Natural killer cell treated with Interleukin-12 subunit alpha and Interleukin-12 subunit beta and Interleukin-15 and Interleukin-18, amount 100 ng/mL, for 72 hours (primary cell): Measurements from ENCODE around the gene TBX5. TPM values are rescaled to one million over a fixed set of nuclear protein-coding genes. Genes with fewer than 3 reads are reported as not detected.

Experiments
- ATAC-seq, 2 donors: fragments of 150-1000 bp; cut with Tn5 transposase in 1 of 2; sonication (Bioruptor Pico), chemical (Tn5 transposase) in 1 of 2; 2 replicates each; pipeline ENCODE4 v1.10.0; 2021
- DNase-seq: peaks from one replicate; pipeline ENCODE4 v3.0.0; 2022; ENCODE audit warnings: low spot score
- H3K27ac Mint-ChIP-seq, 2 donors: 1 replicate in 1 of 2; 2 replicates in 1 of 2; pipeline ENCODE4 v1.8.0; 2022; ENCODE audit warnings: mixed read lengths in 2 of 2, mild to moderate bottlenecking in 1 of 2, moderate library complexity in 1 of 2
- H3K27me3 Mint-ChIP-seq, 2 donors: 1 replicate in 1 of 2; 2 replicates in 1 of 2; pipeline ENCODE4 v1.8.0; 2022; ENCODE audit warnings: mixed read lengths in 2 of 2
- H3K36me3 Mint-ChIP-seq: one replicate; pipeline ENCODE4 v1.8.0; 2022; ENCODE audit warnings: mixed read lengths
- H3K4me1 Mint-ChIP-seq, 2 donors: 1 replicate in 1 of 2; 2 replicates in 1 of 2; pipeline ENCODE4 v1.8.0; 2022; ENCODE audit warnings: low read depth in 2 of 2, mixed read lengths in 2 of 2, mild to moderate bottlenecking in 1 of 2
- H3K4me3 Mint-ChIP-seq: one replicate; pipeline ENCODE4 v1.8.0; 2022; ENCODE audit warnings: mixed read lengths
- H3K9me3 Mint-ChIP-seq: 2 replicates; pipeline ENCODE4 v1.8.0; 2022; ENCODE audit warnings: mixed read lengths
- total RNA-seq, 2 donors: library from RNA; stranded (reverse); gene quantifications; one replicate each; pipeline ENCODE4 v1.2.3, GENCODE V29; 2022

The TBX5 gene
- total RNA-seq, 2 donors from 2014 or later = not detected

- peaks cover 0 to 3% of the 10 kb centered on the region in 2 donors for H3K4me1 Mint-ChIP-seq
- ATAC-seq (no peak), DNase-seq (no peak)
- H3K4me3 Mint-ChIP-seq = no peak overlapping the region
- H3K9me3 Mint-ChIP-seq = no peaks in the 10 kb centered on the region
- peaks cover 68 to 87% of the 10 kb centered on the region in 2 donors for H3K27me3 Mint-ChIP-seq
- no peaks in the 10 kb centered on the region for H3K36me3 Mint-ChIP-seq
- no peak overlapping the region for H3K27ac Mint-ChIP-seq
Observed at GRCh38 chr12:114406316-114406983, 506 bp upstream of the TBX5 start.

- Mint-ChIP-seq H3K36me3 (no peaks in the 10 kb centered on the region), H3K4me3 (no peak overlapping the region), H3K9me3 (no peaks in the 10 kb centered on the region), H3K4me1 (peaks cover 0 to 3% of the 10 kb centered on the region in 2 donors), H3K27me3 (peaks cover 59 to 77% of the 10 kb centered on the region in 2 donors), H3K27ac (no peak overlapping the region)
- no peak for ATAC-seq
- no peak for DNase-seq
Observed at GRCh38 chr12:114404926-114405518, 922 bp downstream of the TBX5 start.

- ATAC-seq (no peak), DNase-seq (no peak)
- Mint-ChIP-seq H3K4me1 (peaks cover 0 to 3% of the 10 kb centered on the region in 2 donors), H3K4me3 (no peak overlapping the region), H3K9me3 (no peaks in the 10 kb centered on the region), H3K36me3 (no peaks in the 10 kb centered on the region), H3K27me3 (peaks cover 56 to 74% of the 10 kb centered on the region in 2 donors), H3K27ac (no peak overlapping the region)
Observed at GRCh38 chr12:114404083-114404925, 1.6 kb downstream of the TBX5 start.

- ATAC-seq (no peak), DNase-seq (no peak)
- Mint-ChIP-seq H3K27me3 (peaks cover 56 to 74% of the 10 kb centered on the region in 2 donors), H3K27ac (no peak overlapping the region), H3K4me1 (peaks cover 0 to 1% of the 10 kb centered on the region in 2 donors), H3K4me3 (no peak overlapping the region), H3K9me3 (no peaks in the 10 kb centered on the region), H3K36me3 (no peaks in the 10 kb centered on the region)
Observed at GRCh38 chr12:114403690-114404066, 2.3 kb downstream of the TBX5 start.

- ATAC-seq (peak in 1 of 2 donors; percentile 8), DNase-seq (no peak)
- Mint-ChIP-seq H3K27ac (no peak overlapping the region), H3K4me1 (no peaks in the 10 kb centered on the region), H3K27me3 (peaks cover 54 to 73% of the 10 kb centered on the region in 2 donors), H3K36me3 (no peaks in the 10 kb centered on the region), H3K4me3 (no peak overlapping the region), H3K9me3 (no peaks in the 10 kb centered on the region)
Observed at GRCh38 chr12:114403011-114403689, 2.8 kb downstream of the TBX5 start.

GRCh38 chr12:114402084-114402717 lies 3.7 kb downstream of the TBX5 start:
- DNase-seq (no peak), ATAC-seq (no peak)
- Mint-ChIP-seq H3K4me1 (no peaks in the 10 kb centered on the region), H3K27me3 (peaks cover 56 to 73% of the 10 kb centered on the region in 2 donors), H3K27ac (no peak overlapping the region), H3K4me3 (no peak overlapping the region), H3K36me3 (no peaks in the 10 kb centered on the region), H3K9me3 (no peaks in the 10 kb centered on the region)

- no peaks in the 10 kb centered on the region for H3K36me3 Mint-ChIP-seq
- DNase-seq = no peak
Observed at GRCh38 chr12:114401328-114402083, 4.4 kb downstream of the TBX5 start.

GRCh38 chr12:114400925-114401324 lies 5.0 kb downstream of the TBX5 start:
- Mint-ChIP-seq H3K27ac (no peak overlapping the region), H3K36me3 (no peaks in the 10 kb centered on the region), H3K9me3 (no peaks in the 10 kb centered on the region), H3K4me3 (no peak overlapping the region), H3K27me3 (peaks cover 53 to 65% of the 10 kb centered on the region in 2 donors), H3K4me1 (no peaks in the 10 kb centered on the region)
- no peak for ATAC-seq
- DNase-seq = no peak

More at GRCh38 chr12:114401328-114402083, 4.4 kb downstream of the TBX5 start:
- Mint-ChIP-seq H3K4me3 (no peak overlapping the region), H3K9me3 (no peaks in the 10 kb centered on the region), H3K27me3 (peaks cover 57 to 70% of the 10 kb centered on the region in 2 donors), H3K4me1 (no peaks in the 10 kb centered on the region), H3K27ac (no peak overlapping the region)
- no peak for ATAC-seq

GRCh38 chr12:114400361-114400811 lies 5.6 kb downstream of the TBX5 start:
- DNase-seq (no peak), ATAC-seq (no peak)
- Mint-ChIP-seq H3K27ac (no peak overlapping the region), H3K4me1 (no peaks in the 10 kb centered on the region), H3K27me3 (peaks cover 52 to 65% of the 10 kb centered on the region in 2 donors), H3K9me3 (no peaks in the 10 kb centered on the region), H3K36me3 (no peaks in the 10 kb centered on the region), H3K4me3 (no peak overlapping the region)

GRCh38 chr12:114399664-114400211 lies 6.2 kb downstream of the TBX5 start:
- no peak overlapping the region for H3K27ac Mint-ChIP-seq
- ATAC-seq (no peak), DNase-seq (no peak)
- H3K27me3 Mint-ChIP-seq = peaks cover 55 to 72% of the 10 kb centered on the region in 2 donors
- no peak overlapping the region for H3K4me3 Mint-ChIP-seq
- H3K9me3 Mint-ChIP-seq = no peaks in the 10 kb centered on the region
- H3K4me1 Mint-ChIP-seq = no peaks in the 10 kb centered on the region
- no peaks in the 10 kb centered on the region for H3K36me3 Mint-ChIP-seq

GRCh38 chr12:114397978-114398881 lies 7.7 kb downstream of the TBX5 start:
- Mint-ChIP-seq H3K9me3 (no peaks in the 10 kb centered on the region), H3K4me1 (no peaks in the 10 kb centered on the region), H3K27ac (no peak overlapping the region), H3K27me3 (peaks cover 58 to 73% of the 10 kb centered on the region in 2 donors), H3K4me3 (no peak overlapping the region), H3K36me3 (no peaks in the 10 kb centered on the region)
- DNase-seq = no peak
- no peak for ATAC-seq
